Measurements from ENCODE around the gene ELF1. TPM values are rescaled to one million over a fixed set of nuclear protein-coding genes. Genes with fewer than 3 reads are reported as not detected.

Gene ELF1
- total RNA-seq, 1 experiment from 2014 or later = 28.5 TPM

DNA sequence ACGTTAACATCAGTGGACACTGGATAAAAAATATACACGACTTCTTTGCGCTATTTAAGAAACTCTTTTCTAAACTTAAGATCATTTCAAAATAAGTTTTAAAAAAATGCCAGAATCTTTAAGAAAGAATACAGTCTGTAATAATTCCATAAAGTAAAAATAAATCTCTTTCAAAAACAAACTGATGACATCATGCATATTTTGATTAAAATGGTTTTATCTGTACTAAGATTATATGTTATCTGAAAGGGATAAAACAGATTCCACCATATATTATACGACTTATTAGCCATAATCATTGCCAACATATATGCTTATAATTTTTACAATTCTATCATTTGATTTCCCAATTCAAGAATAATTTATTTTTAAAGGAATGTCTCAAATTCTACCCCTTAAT, 15.3 kb upstream of the ELF1 start:
- POLR2A ChIA-PET = no interaction called here
- Histone ChIP-seq H3K4me3 (ENCODE audit: low read depth in 2 of 2, low read length in 2 of 2) (no peak overlapping the region), H3K9me3 (ENCODE audit: control insufficient read depth, insufficient read depth, low read depth, low read length) (no peaks in the 10 kb centered on the region), H3K27me3 (ENCODE audit: control insufficient read depth, insufficient read depth, low read length) (no peaks in the 10 kb centered on the region), H3K27ac (ENCODE audit: low read length) (no peak overlapping the region), H3K4me1 (ENCODE audit: control insufficient read depth, insufficient read depth, low read length) (no peaks in the 10 kb centered on the region), H3K36me3 (ENCODE audit: control insufficient read depth, insufficient read depth, low read length) (no peaks in the 10 kb centered on the region)
- BruUV-seq (replicated peaks) = no TSS peak
- ATAC-seq = no peak
- in situ Hi-C loops (cut with HindIII; ENCODE audit: low pct_unique_long_range_greater_than_20kb, low sequenced_read_pairs) = no loop called here
- intact Hi-C loops (cut with micrococcal nuclease; ENCODE audit: unreplicated experiment) = no loop called here
- TF ChIP-seq, protein P1, sequence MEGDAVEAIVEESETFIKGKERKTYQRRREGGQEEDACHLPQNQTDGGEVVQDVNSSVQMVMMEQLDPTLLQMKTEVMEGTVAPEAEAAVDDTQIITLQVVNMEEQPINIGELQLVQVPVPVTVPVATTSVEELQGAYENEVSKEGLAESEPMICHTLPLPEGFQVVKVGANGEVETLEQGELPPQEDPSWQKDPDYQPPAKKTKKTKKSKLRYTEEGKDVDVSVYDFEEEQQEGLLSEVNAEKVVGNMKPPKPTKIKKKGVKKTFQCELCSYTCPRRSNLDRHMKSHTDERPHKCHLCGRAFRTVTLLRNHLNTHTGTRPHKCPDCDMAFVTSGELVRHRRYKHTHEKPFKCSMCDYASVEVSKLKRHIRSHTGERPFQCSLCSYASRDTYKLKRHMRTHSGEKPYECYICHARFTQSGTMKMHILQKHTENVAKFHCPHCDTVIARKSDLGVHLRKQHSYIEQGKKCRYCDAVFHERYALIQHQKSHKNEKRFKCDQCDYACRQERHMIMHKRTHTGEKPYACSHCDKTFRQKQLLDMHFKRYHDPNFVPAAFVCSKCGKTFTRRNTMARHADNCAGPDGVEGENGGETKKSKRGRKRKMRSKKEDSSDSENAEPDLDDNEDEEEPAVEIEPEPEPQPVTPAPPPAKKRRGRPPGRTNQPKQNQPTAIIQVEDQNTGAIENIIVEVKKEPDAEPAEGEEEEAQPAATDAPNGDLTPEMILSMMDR (IDR thresholded peaks at IDR 0.05) = no peak
- TF ChIP-seq SIN3A (IDR thresholded peaks at IDR 0.05; ENCODE audit: borderline replicate concordance, insufficient read depth, low read depth, low read length) = no peak
- no peak for TF ChIP-seq POLR2AphosphoS5 (IDR thresholded peaks at IDR 0.05; ENCODE audit: low read depth, low read length)
- no peak for TF ChIP-seq TCF7L2 (IDR thresholded peaks at IDR 0.05; ENCODE audit: low read depth, low read length)
- TF ChIP-seq, protein P2, sequence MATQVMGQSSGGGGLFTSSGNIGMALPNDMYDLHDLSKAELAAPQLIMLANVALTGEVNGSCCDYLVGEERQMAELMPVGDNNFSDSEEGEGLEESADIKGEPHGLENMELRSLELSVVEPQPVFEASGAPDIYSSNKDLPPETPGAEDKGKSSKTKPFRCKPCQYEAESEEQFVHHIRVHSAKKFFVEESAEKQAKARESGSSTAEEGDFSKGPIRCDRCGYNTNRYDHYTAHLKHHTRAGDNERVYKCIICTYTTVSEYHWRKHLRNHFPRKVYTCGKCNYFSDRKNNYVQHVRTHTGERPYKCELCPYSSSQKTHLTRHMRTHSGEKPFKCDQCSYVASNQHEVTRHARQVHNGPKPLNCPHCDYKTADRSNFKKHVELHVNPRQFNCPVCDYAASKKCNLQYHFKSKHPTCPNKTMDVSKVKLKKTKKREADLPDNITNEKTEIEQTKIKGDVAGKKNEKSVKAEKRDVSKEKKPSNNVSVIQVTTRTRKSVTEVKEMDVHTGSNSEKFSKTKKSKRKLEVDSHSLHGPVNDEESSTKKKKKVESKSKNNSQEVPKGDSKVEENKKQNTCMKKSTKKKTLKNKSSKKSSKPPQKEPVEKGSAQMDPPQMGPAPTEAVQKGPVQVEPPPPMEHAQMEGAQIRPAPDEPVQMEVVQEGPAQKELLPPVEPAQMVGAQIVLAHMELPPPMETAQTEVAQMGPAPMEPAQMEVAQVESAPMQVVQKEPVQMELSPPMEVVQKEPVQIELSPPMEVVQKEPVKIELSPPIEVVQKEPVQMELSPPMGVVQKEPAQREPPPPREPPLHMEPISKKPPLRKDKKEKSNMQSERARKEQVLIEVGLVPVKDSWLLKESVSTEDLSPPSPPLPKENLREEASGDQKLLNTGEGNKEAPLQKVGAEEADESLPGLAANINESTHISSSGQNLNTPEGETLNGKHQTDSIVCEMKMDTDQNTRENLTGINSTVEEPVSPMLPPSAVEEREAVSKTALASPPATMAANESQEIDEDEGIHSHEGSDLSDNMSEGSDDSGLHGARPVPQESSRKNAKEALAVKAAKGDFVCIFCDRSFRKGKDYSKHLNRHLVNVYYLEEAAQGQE (IDR thresholded peaks at IDR 0.05; ENCODE audit: insufficient read depth in 1 of 2, low read depth in 2 of 2, low read length in 1 of 2) = no peak
- DNase-seq (ENCODE audit: low read depth, low spot score) = no peak
- CTCF ChIA-PET = no interaction called here

DNA sequence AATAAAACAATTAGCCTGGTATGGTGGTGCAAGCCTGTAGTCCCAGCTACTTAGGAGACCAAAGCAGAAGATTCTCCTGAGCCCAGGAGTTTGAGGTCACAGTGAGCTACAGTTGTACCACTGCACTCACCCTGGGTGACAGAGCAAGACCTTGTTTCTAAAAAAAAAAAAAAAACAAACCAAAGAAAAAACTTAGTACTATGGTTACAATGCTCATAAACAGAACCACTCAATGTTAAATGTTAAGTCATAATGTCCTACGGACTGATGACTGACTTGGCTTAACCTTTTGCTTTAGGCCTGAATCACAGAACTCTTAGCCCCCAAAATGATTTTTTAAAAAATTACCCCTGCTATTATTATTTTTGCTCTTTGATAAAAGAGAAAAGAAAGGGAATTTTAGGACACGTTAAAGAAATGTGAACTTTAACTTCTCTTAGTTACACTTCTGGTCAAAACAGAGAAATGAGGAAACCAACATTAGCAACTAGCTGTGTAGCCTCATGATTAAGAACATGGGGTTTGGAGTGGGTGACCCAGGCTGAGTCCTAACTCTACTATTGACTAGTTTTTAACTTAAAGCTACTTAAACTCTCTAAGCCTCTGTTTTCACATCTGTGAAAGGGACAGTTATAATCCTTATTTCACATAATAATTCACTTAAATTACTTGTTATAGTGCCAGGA, 13.7 kb upstream of the ELF1 start:
- no peaks in the 10 kb centered on the region for H3K36me3 ChIP-seq (ENCODE audit: control insufficient read depth, insufficient read depth, low read length)
- H3K4me1 ChIP-seq (ENCODE audit: control insufficient read depth, insufficient read depth, low read length) = no peaks in the 10 kb centered on the region
- TF ChIP-seq, protein P2 (IDR thresholded peaks at IDR 0.05; ENCODE audit: insufficient read depth in 1 of 2, low read depth in 2 of 2, low read length in 1 of 2) = no peak
- no peak for TF ChIP-seq SIN3A (IDR thresholded peaks at IDR 0.05; ENCODE audit: borderline replicate concordance, insufficient read depth, low read depth, low read length)
- TF ChIP-seq, protein P1 (IDR thresholded peaks at IDR 0.05) = no peak
- no peak for TF ChIP-seq TCF7L2 (IDR thresholded peaks at IDR 0.05; ENCODE audit: low read depth, low read length)
- no peak for TF ChIP-seq POLR2AphosphoS5 (IDR thresholded peaks at IDR 0.05; ENCODE audit: low read depth, low read length)
- POLR2A ChIA-PET = no interaction called here
- no peak overlapping the region for H3K27ac ChIP-seq (ENCODE audit: low read length)
- no peak for DNase-seq (ENCODE audit: low read depth, low spot score)
- no peaks in the 10 kb centered on the region for H3K27me3 ChIP-seq (ENCODE audit: control insufficient read depth, insufficient read depth, low read length)
- intact Hi-C loops (cut with micrococcal nuclease; ENCODE audit: unreplicated experiment) = no loop called here
- BruUV-seq (replicated peaks) = no TSS peak
- no peak for ATAC-seq
- H3K9me3 ChIP-seq (ENCODE audit: control insufficient read depth, insufficient read depth, low read depth, low read length) = no peaks in the 10 kb centered on the region
- in situ Hi-C loops (cut with HindIII; ENCODE audit: low pct_unique_long_range_greater_than_20kb, low sequenced_read_pairs) = no loop called here
- H3K4me3 ChIP-seq (ENCODE audit: low read depth in 2 of 2, low read length in 2 of 2) = no peak overlapping the region
- CTCF ChIA-PET = no interaction called here

Measured in Panc1 (cell line).